Kidney tubule cell (primary cell): ENCODE results near the gene SERPINA6.
A peak's percentile ranks its signal among the peaks of the same experiment; 100 is the strongest.
"Not testable (repeated sequence)": the region's sequence is repeated elsewhere in the genome, so short reads cannot be mapped to it uniquely, and the experiment has no call there.

ENCODE experiments used
- DNase-seq: peaks from one replicate; pipeline ENCODE4 v3.0.0-alpha.2; 2018; ENCODE audit warnings: low spot score

The SERPINA6 gene

GRCh38 chr14:94354190-94354589 lies 31.1 kb upstream of the SERPINA6 start:
- not testable (repeated sequence) for DNase-seq

- no peak for DNase-seq
Measured at GRCh38 chr14:94349276-94349675, 26.1 kb upstream of the SERPINA6 start.

GRCh38 chr14:94348836-94349235 lies 25.7 kb upstream of the SERPINA6 start:
- DNase-seq: no peak

GRCh38 chr14:94346841-94347240 lies 23.7 kb upstream of the SERPINA6 start:
- DNase-seq: peak; percentile 43

- DNase-seq: peak; percentile 95
Measured at GRCh38 chr14:94346065-94346786, 23.1 kb upstream of the SERPINA6 start.

- DNase-seq: peak; percentile 96
Measured at GRCh38 chr14:94345344-94346064, 22.4 kb upstream of the SERPINA6 start.

- DNase-seq: no peak
Measured at GRCh38 chr14:94344389-94344788, 21.3 kb upstream of the SERPINA6 start.

- DNase-seq: no peak
Measured at GRCh38 chr14:94343238-94344005, 20.3 kb upstream of the SERPINA6 start.

- DNase-seq: peak; percentile 99
Measured at GRCh38 chr14:94342334-94342934, 19.3 kb upstream of the SERPINA6 start.

- no peak for DNase-seq
Measured at GRCh38 chr14:94341656-94342333, 18.7 kb upstream of the SERPINA6 start.

- peak; percentile 67 for DNase-seq
Measured at GRCh38 chr14:94340533-94340932, 17.4 kb upstream of the SERPINA6 start.

GRCh38 chr14:94338023-94338422 lies 14.9 kb upstream of the SERPINA6 start:
- DNase-seq: no peak

- peak; percentile 56 for DNase-seq
Measured at GRCh38 chr14:94337274-94337673, 14.1 kb upstream of the SERPINA6 start.

GRCh38 chr14:94334872-94335271 lies 11.7 kb upstream of the SERPINA6 start:
- DNase-seq: no peak

- DNase-seq: no peak
Measured at GRCh38 chr14:94332587-94332986, 9.5 kb upstream of the SERPINA6 start.

- no peak for DNase-seq
Measured at GRCh38 chr14:94332063-94332583, 9.0 kb upstream of the SERPINA6 start.

- DNase-seq: no peak
Measured at GRCh38 chr14:94331462-94331861, 8.3 kb upstream of the SERPINA6 start.

- DNase-seq: no peak
Measured at GRCh38 chr14:94330857-94331256, 7.7 kb upstream of the SERPINA6 start.

GRCh38 chr14:94330432-94330831 lies 7.3 kb upstream of the SERPINA6 start:
- DNase-seq: no peak

GRCh38 chr14:94329857-94330256 lies 6.7 kb upstream of the SERPINA6 start:
- DNase-seq: no peak

GRCh38 chr14:94328196-94328595 lies 5.1 kb upstream of the SERPINA6 start:
- peak; percentile 95 for DNase-seq
